CD4-positive, alpha-beta T cell treated with Interleukin-12 subunit alpha and Interleukin-12 subunit beta, for 1 hour (primary cell): ENCODE measurements around the gene ZBTB20.
"Not testable (repeated sequence)": the region's sequence is repeated elsewhere in the genome, so short reads cannot be mapped to it uniquely, and the experiment has no call there.

ENCODE experiments used
- DNase-seq: peaks from one replicate; pipeline ENCODE4 v3.0.0-alpha.2; 2020

Gene ZBTB20

GRCh38 chr3:114709102-114709501 lies 438.0 kb downstream of the ZBTB20 start:
- no peak for DNase-seq

GRCh38 chr3:114707252-114707860 lies 439.7 kb downstream of the ZBTB20 start:
- DNase-seq, result no peak

GRCh38 chr3:114706591-114707232 lies 440.4 kb downstream of the ZBTB20 start:
- no peak for DNase-seq

- DNase-seq, result no peak
These were observed 446.4 kb downstream of the ZBTB20 start for GRCh38 chr3:114700637-114701234.

- no peak for DNase-seq
These were observed 448.7 kb downstream of the ZBTB20 start for GRCh38 chr3:114698146-114699105.

- no peak for DNase-seq
These were observed 449.7 kb downstream of the ZBTB20 start for GRCh38 chr3:114697401-114697800.

GRCh38 chr3:114694251-114694650 lies 452.8 kb downstream of the ZBTB20 start:
- DNase-seq, result no peak

- DNase-seq, result no peak
These were observed 455.2 kb downstream of the ZBTB20 start for GRCh38 chr3:114691871-114692270.

- DNase-seq, result no peak
These were observed 456.2 kb downstream of the ZBTB20 start for GRCh38 chr3:114690911-114691310.

- no peak for DNase-seq
These were observed 459.9 kb downstream of the ZBTB20 start for GRCh38 chr3:114687151-114687550.

- DNase-seq, result no peak
These were observed 460.5 kb downstream of the ZBTB20 start for GRCh38 chr3:114686621-114687020.

GRCh38 chr3:114685161-114685560 lies 461.9 kb downstream of the ZBTB20 start:
- no peak for DNase-seq

GRCh38 chr3:114680299-114680698 lies 466.8 kb downstream of the ZBTB20 start:
- DNase-seq, result no peak

- DNase-seq, result not testable (repeated sequence)
These were observed 467.3 kb downstream of the ZBTB20 start for GRCh38 chr3:114679773-114680172.

- no peak for DNase-seq
These were observed 472.0 kb downstream of the ZBTB20 start for GRCh38 chr3:114675104-114675503.

- DNase-seq, result no peak
These were observed 473.1 kb downstream of the ZBTB20 start for GRCh38 chr3:114674036-114674435.

- DNase-seq, result no peak
These were observed 473.6 kb downstream of the ZBTB20 start for GRCh38 chr3:114673481-114673880.

GRCh38 chr3:114672692-114673447 lies 474.2 kb downstream of the ZBTB20 start:
- no peak for DNase-seq

- DNase-seq, result no peak
These were observed 475.2 kb downstream of the ZBTB20 start for GRCh38 chr3:114671741-114672510.

- DNase-seq, result no peak
These were observed 477.5 kb downstream of the ZBTB20 start for GRCh38 chr3:114669614-114670013.

GRCh38 chr3:114668099-114668498 lies 479.0 kb downstream of the ZBTB20 start:
- DNase-seq, result no peak

- no peak for DNase-seq
These were observed 480.5 kb downstream of the ZBTB20 start for GRCh38 chr3:114666623-114667022.
